Mesodermal cell (in vitro differentiated cells): ENCODE results near the gene FTO.

Experiments used
- H3K27ac ChIP-seq: 2 replicates; pipeline ENCODE4 v1.7.0; 2013; ENCODE audit warnings: mild to moderate bottlenecking, low read depth, low read length, moderate library complexity; ENCODE audit not compliant: severe bottlenecking
- H3K36me3 ChIP-seq: 2 replicates; pipeline ENCODE4 v1.7.1; 2013; ENCODE audit warnings: mild to moderate bottlenecking, low read length, moderate library complexity; ENCODE audit not compliant: control insufficient read depth, insufficient read depth
- H3K4me1 ChIP-seq: one replicate; pipeline ENCODE4 v1.7.1; 2013; ENCODE audit warnings: mild to moderate bottlenecking, low read length; ENCODE audit not compliant: insufficient read depth, control insufficient read depth, poor library complexity, severe bottlenecking
- H3K4me3 ChIP-seq: 2 replicates; pipeline ENCODE4 v1.7.0; 2013; ENCODE audit warnings: low read length, control low read depth, mild to moderate bottlenecking; ENCODE audit not compliant: insufficient read depth, poor library complexity, severe bottlenecking; ENCODE audit errors: extremely low read depth
- H3K9me3 ChIP-seq: 2 replicates; pipeline ENCODE4 v1.7.1; 2013; ENCODE audit warnings: mild to moderate bottlenecking, low read length, moderate library complexity; ENCODE audit not compliant: control insufficient read depth
- WGBS, 2 experiments: methylation state at CpG; one replicate each; pipeline ENCODE4 v1.1.5; 2013; ENCODE audit warnings: missing lambda C conversion rate in 2 of 2; ENCODE audit not compliant: insufficient coverage in 2 of 2; 5-methylcytosine and 5-hydroxymethylcytosine counted together

Gene FTO

GRCh38 chr16:53925526-53925925 lies 221.6 kb downstream of the FTO start:
- 100% methylated on average over 1 to 3 of the region's 3 CpGs for WGBS, 2 experiments
- H3K4me1 ChIP-seq, result peaks cover 32% of the 10 kb centered on the region

GRCh38 chr16:53926209-53926608 lies 222.3 kb downstream of the FTO start:
- Histone ChIP-seq H3K4me3 (no peak overlapping the region), H3K4me1 (peaks cover 32% of the 10 kb centered on the region), H3K27ac (no peak overlapping the region), H3K36me3 (no peaks in the 10 kb centered on the region), H3K9me3 (no peaks in the 10 kb centered on the region)
- 93 to 95% methylated on average over 3 to 4 of the region's 4 CpGs for WGBS, 2 experiments

More at GRCh38 chr16:53925526-53925925, 221.6 kb downstream of the FTO start:
- H3K4me3 ChIP-seq, result no peak overlapping the region
- no peaks in the 10 kb centered on the region for H3K36me3 ChIP-seq
- peak overlapping the region; percentile 72 for H3K27ac ChIP-seq
- no peaks in the 10 kb centered on the region for H3K9me3 ChIP-seq

GRCh38 chr16:53932975-53933374 lies 229.0 kb downstream of the FTO start:
- no CpG with 5 or more reads among the region's 2 CpGs for WGBS, 2 experiments
- H3K9me3 ChIP-seq, result no peaks in the 10 kb centered on the region
- no peaks in the 10 kb centered on the region for H3K4me1 ChIP-seq
- H3K4me3 ChIP-seq, result no peak overlapping the region
- H3K36me3 ChIP-seq, result peaks cover 12% of the 10 kb centered on the region
- H3K27ac ChIP-seq, result no peak overlapping the region

GRCh38 chr16:53933407-53933806 lies 229.5 kb downstream of the FTO start:
- H3K9me3 ChIP-seq, result no peaks in the 10 kb centered on the region
- H3K4me3 ChIP-seq, result no peak overlapping the region
- H3K36me3 ChIP-seq, result peaks cover 12% of the 10 kb centered on the region
- no peak overlapping the region for H3K27ac ChIP-seq
- H3K4me1 ChIP-seq, result no peaks in the 10 kb centered on the region
- WGBS, 2 experiments, result 100% methylated on average over 2 of the region's 3 CpGs; no CpG with 5 or more reads in 1 of the 2 experiments

DNA sequence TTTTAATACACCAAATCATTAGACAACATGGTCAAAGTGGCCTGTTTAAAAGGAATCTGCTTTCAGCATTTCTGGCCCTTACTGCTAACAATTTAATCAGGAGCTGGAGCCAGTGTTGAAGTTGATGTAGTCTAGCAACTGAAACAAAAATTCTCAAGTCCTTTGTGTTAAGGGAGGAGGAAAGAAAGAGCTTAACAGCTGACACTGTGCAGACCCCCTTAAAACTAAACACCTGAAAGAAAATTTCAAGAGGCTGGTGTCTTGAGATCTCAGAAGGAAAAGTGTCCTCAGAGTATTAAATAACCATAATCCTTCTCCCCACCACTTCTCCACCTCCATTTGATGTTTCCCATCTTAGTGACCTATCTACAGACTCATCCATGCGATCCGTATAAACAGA lies 232.1 kb downstream of the FTO start:
- H3K36me3 ChIP-seq, result peaks cover 12% of the 10 kb centered on the region
- 83% methylated on average over 1 of the region's 2 CpGs; no CpG with 5 or more reads in 1 of the 2 experiments for WGBS, 2 experiments

DNA sequence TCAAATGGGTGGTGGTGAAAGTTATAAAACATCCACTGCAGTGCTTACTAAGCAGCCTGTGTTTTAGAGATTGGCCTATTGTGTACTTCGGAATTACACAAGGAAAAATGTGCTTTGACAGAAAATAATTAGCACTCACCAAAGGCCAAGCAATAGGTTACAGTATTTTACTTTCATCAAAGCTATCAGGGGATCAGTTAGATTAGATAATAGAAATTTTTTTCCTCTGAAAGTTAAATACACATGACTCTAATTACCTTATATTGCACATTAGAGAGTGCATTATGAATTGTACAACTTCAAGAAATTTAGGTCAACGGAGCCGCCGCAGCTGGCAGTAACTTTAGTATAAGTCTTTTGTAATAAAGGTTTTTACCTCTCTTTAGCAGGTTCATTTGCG lies 232.6 kb downstream of the FTO start:
- peak overlapping the region; percentile 52 for H3K27ac ChIP-seq
- H3K4me1 ChIP-seq, result no peaks in the 10 kb centered on the region
- WGBS, 2 experiments, result 100% methylated on average over 2 of the region's 5 CpGs
- no peak overlapping the region for H3K4me3 ChIP-seq
- peaks cover 12% of the 10 kb centered on the region for H3K36me3 ChIP-seq
- H3K9me3 ChIP-seq, result no peaks in the 10 kb centered on the region

More for the DNA sequence above, 232.1 kb downstream of the FTO start:
- Histone ChIP-seq H3K4me1 (no peaks in the 10 kb centered on the region), H3K4me3 (no peak overlapping the region), H3K27ac (peak overlapping the region; percentile 20), H3K9me3 (no peaks in the 10 kb centered on the region)

DNA sequence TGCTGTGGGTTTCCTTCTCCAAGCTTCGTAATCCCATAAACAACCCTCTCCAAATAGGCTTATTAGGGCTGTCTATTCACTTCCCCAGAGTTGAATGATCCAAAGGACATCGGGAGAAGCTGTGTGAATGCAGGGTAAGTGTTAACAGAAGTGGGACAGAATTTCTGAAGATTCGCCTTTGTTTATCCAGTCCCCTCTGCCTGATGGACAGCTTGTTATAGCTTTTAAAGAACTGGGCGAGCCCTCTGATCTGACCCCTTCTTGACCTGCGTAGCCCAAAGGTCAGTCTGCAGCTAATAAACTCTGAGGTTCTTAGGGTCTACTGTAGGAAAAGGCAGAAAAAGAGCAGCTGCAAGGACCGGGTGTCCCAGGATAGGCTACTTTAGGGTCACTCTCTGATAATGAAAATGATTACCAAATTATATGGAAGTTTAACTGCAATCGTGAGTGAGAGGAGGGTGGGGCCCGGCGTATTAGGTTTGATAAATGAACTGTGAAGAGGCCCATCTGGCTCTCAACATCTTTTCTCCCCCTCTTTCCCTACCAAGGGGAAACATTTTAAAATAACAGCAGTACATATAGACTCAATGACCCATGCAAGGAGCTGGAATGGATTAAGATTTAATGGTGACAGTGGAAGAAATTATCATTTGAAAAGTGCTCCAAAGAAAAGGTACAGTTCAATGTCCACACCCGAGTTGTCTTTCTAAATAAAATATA lies 233.4 kb downstream of the FTO start:
- Histone ChIP-seq H3K36me3 (peaks cover 18% of the 10 kb centered on the region), H3K4me3 (no peak overlapping the region), H3K27ac (peak overlapping the region; percentile 52), H3K4me1 (no peaks in the 10 kb centered on the region), H3K9me3 (no peaks in the 10 kb centered on the region)
- WGBS, 2 experiments, result 76 to 77% methylated on average over 2 to 5 of the region's 10 CpGs

- Histone ChIP-seq H3K9me3 (no peaks in the 10 kb centered on the region), H3K36me3 (peaks cover 6% of the 10 kb centered on the region), H3K27ac (no peak overlapping the region), H3K4me3 (no peak overlapping the region), H3K4me1 (no peaks in the 10 kb centered on the region)
- 100% methylated on average over 1 of the region's 2 CpGs; no CpG with 5 or more reads in 1 of the 2 experiments for WGBS, 2 experiments
These were observed 240.1 kb downstream of the FTO start for GRCh38 chr16:53944025-53944424.

DNA sequence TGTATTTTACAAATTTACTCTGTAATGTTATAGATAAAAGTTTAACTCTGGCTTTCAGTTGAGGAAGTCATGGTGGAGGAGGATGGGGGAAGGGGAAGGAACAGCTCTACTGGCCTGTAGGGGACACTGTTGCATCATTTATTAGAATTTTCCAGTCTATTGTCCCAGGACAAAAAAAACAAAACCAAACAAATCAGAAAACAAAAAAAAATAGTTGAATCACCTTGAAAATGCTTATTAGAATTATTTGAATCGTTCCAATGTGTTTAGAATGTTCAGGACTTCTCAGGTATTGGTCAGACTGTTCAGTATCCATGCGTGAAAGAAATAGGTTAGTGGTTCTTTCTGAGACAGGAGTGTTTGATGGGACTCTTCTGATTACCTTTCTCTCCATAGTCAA lies 242.0 kb downstream of the FTO start:
- Histone ChIP-seq H3K4me1 (no peaks in the 10 kb centered on the region), H3K4me3 (no peak overlapping the region), H3K27ac (no peak overlapping the region), H3K9me3 (no peaks in the 10 kb centered on the region), H3K36me3 (peaks cover 6% of the 10 kb centered on the region)
- no CpG with 5 or more reads among the region's 2 CpGs for WGBS, 2 experiments

- H3K27ac ChIP-seq, result no peak overlapping the region
- H3K4me3 ChIP-seq, result no peak overlapping the region
- WGBS, 2 experiments, result 89 to 100% methylated on average over 3 to 4 of the region's 5 CpGs
- H3K36me3 ChIP-seq, result peaks cover 4% of the 10 kb centered on the region
- H3K4me1 ChIP-seq, result no peaks in the 10 kb centered on the region
- no peaks in the 10 kb centered on the region for H3K9me3 ChIP-seq
These were observed 242.9 kb downstream of the FTO start for GRCh38 chr16:53946746-53947386.

- WGBS, 2 experiments, result 90 to 97% methylated on average over 5 of the region's 7 CpGs
These were observed 243.7 kb downstream of the FTO start for GRCh38 chr16:53947642-53948041.

More at GRCh38 chr16:53947642-53948041, 243.7 kb downstream of the FTO start:
- H3K27ac ChIP-seq, result no peak overlapping the region
- H3K36me3 ChIP-seq, result no peaks in the 10 kb centered on the region
- no peaks in the 10 kb centered on the region for H3K4me1 ChIP-seq
- no peak overlapping the region for H3K4me3 ChIP-seq
- H3K9me3 ChIP-seq, result no peaks in the 10 kb centered on the region
